Smooth muscle cell (in vitro differentiated cells): ENCODE data around the gene HS3ST5. TPM values are rescaled to one million over a fixed set of nuclear protein-coding genes. Genes with fewer than 3 reads are reported as not detected.

Source experiments
- DNase-seq: peaks from one replicate; lab custom pipeline; 2025; ENCODE audit not compliant: unreplicated experiment; lab: John Stamatoyannopoulos, UW
- H2AFZ ChIP-seq: fragments of 200-600 bp; sonication (generic); 2 replicates; pipeline ENCODE4 v1.6.0; 2016; ENCODE audit warnings: antibody characterized with exemption, low read depth, mild to moderate bottlenecking
- H3F3A ChIP-seq: fragments of 200-600 bp; sonication (generic); 2 replicates; pipeline ENCODE4 v1.6.0; 2017; ENCODE audit warnings: antibody characterized with exemption, low read depth
- H3K27ac ChIP-seq: fragments of 200-600 bp; sonication (generic); 2 replicates; pipeline ENCODE4 v1.5.1; 2016; ENCODE audit warnings: low read depth, mild to moderate bottlenecking
- H3K27me3 ChIP-seq: fragments of 200-600 bp; sonication (generic); 2 replicates; pipeline ENCODE4 v1.6.1; 2016; ENCODE audit warnings: low read depth, mild to moderate bottlenecking
- H3K36me3 ChIP-seq: fragments of 200-600 bp; sonication (generic); 2 replicates; pipeline ENCODE4 v1.5.1; 2016; ENCODE audit warnings: low read depth
- H3K4me1 ChIP-seq: fragments of 200-600 bp; sonication (generic); 2 replicates; pipeline ENCODE4 v1.5.1; 2016; ENCODE audit warnings: low read depth
- H3K4me2 ChIP-seq: fragments of 200-600 bp; sonication (generic); 2 replicates; pipeline ENCODE4 v1.6.0; 2016; ENCODE audit warnings: mild to moderate bottlenecking
- H3K4me3 ChIP-seq: fragments of 200-600 bp; sonication (generic); 2 replicates; pipeline ENCODE4 v1.5.1; 2016; ENCODE audit warnings: mild to moderate bottlenecking
- H3K79me2 ChIP-seq: fragments of 200-600 bp; sonication (generic); 2 replicates; pipeline ENCODE4 v1.6.0; 2016; ENCODE audit warnings: low read depth, mild to moderate bottlenecking
- H3K9ac ChIP-seq: fragments of 200-600 bp; sonication (generic); 2 replicates; pipeline ENCODE4 v1.6.0; 2016; ENCODE audit warnings: low read depth
- H3K9me3 ChIP-seq: fragments of 200-600 bp; sonication (generic); replicated peaks from 2 replicates; pipeline ENCODE4 v1.5.1; 2016; ENCODE audit warnings: low read depth
- H4K20me1 ChIP-seq: fragments of 200-600 bp; sonication (generic); 2 replicates; pipeline ENCODE4 v1.6.0; 2016; ENCODE audit warnings: low read depth
- WGBS: methylation state at CpG from one replicate; pipeline ENCODE4 v1.1.7; 2016; ENCODE audit warnings: low lambda C conversion rate; 5-methylcytosine and 5-hydroxymethylcytosine counted together
- polyA plus RNA-seq: library from polyadenylated mRNA; unstranded; fragments of >200 nt; fragmentation: Nextera tagmentation; extraction: Ambion mirVana; gene quantifications from 2 replicates; pipeline ENCODE4 v1.2.1, GENCODE V29; 2016
- total RNA-seq: library from RNA; depleted of rRNA; stranded (reverse); fragments of >200 nt; gene quantifications from 2 replicates; pipeline ENCODE4 v1.2.3, GENCODE V29; 2014
- TF ChIP-seq, protein P1 (sequence below): fragments of 200-600 bp; sonication (generic); IDR thresholded peaks from 2 replicates; pipeline ENCODE4 v1.5.1; 2017; ENCODE audit warnings: borderline replicate concordance, mild to moderate bottlenecking, antibody characterized with exemption; ENCODE audit not compliant: insufficient read depth, poor library complexity, severe bottlenecking

HS3ST5 gene
- total and polyA plus RNA-seq, 2 experiments from 2014 or later, result 0.18 to 0.25 TPM

DNA sequence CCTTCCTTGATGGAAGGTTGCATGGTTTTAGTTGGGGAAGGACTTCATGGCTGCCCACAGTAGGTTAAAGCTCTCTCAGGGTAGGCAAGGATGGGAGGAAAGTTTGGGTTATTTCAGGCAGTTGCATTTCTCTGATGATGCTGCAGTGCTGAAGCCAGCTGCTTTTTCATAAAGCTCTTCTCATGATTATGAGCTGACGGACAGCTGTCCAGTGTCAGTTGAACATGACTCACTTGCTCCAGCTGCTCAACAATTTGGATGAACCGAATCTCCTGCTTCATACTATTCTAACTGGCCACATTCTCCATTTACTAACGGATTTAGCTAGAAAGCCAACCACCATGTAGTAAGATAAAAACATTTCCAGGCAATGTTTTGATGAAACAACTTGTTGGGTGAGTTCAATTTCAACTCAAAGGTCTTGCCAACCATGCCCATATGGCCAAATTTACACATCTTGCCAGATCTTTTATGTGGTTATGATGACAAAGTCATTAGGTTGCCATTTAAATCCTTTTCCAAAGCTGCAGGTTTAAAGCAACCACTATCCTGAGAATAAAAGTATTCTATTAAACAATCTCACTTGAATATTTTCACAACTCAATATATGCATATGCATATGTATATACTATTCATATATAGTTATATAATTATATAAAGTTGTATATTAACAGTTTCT is 125.9 kb downstream of the HS3ST5 start:
- H3K4me3 ChIP-seq, result no peak overlapping the region
- TF ChIP-seq, protein P1, sequence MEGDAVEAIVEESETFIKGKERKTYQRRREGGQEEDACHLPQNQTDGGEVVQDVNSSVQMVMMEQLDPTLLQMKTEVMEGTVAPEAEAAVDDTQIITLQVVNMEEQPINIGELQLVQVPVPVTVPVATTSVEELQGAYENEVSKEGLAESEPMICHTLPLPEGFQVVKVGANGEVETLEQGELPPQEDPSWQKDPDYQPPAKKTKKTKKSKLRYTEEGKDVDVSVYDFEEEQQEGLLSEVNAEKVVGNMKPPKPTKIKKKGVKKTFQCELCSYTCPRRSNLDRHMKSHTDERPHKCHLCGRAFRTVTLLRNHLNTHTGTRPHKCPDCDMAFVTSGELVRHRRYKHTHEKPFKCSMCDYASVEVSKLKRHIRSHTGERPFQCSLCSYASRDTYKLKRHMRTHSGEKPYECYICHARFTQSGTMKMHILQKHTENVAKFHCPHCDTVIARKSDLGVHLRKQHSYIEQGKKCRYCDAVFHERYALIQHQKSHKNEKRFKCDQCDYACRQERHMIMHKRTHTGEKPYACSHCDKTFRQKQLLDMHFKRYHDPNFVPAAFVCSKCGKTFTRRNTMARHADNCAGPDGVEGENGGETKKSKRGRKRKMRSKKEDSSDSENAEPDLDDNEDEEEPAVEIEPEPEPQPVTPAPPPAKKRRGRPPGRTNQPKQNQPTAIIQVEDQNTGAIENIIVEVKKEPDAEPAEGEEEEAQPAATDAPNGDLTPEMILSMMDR, result no peak
- WGBS, result 87% methylated on average over 3 of the region's 3 CpGs
- no peaks in the 10 kb centered on the region for H3K9me3 ChIP-seq
- no peak overlapping the region for H3K4me2 ChIP-seq
- H3K9ac ChIP-seq, result no peak overlapping the region
- no peaks in the 10 kb centered on the region for H3F3A ChIP-seq
- DNase-seq, result no peak
- no peaks in the 10 kb centered on the region for H4K20me1 ChIP-seq
- H3K79me2 ChIP-seq, result no peaks in the 10 kb centered on the region
- H3K27me3 ChIP-seq, result no peaks in the 10 kb centered on the region
- H2AFZ ChIP-seq, result no peak overlapping the region
- H3K36me3 ChIP-seq, result no peaks in the 10 kb centered on the region
- no peaks in the 10 kb centered on the region for H3K4me1 ChIP-seq
- no peak overlapping the region for H3K27ac ChIP-seq

GRCh38 chr6:114210467-114210866 is 132.4 kb downstream of the HS3ST5 start:
- Histone ChIP-seq H3K9me3 (no peaks in the 10 kb centered on the region), H3K4me1 (no peaks in the 10 kb centered on the region), H3K4me3 (no peak overlapping the region), H3K4me2 (no peak overlapping the region), H4K20me1 (no peaks in the 10 kb centered on the region), H3K36me3 (no peaks in the 10 kb centered on the region), H3F3A (no peaks in the 10 kb centered on the region), H2AFZ (no peak overlapping the region), H3K9ac (no peak overlapping the region), H3K27ac (no peak overlapping the region), H3K27me3 (no peaks in the 10 kb centered on the region), H3K79me2 (no peaks in the 10 kb centered on the region)
- WGBS, result 79% methylated on average over 4 of the region's 4 CpGs
- TF ChIP-seq, protein P1, result no peak
- DNase-seq, result no peak

DNA sequence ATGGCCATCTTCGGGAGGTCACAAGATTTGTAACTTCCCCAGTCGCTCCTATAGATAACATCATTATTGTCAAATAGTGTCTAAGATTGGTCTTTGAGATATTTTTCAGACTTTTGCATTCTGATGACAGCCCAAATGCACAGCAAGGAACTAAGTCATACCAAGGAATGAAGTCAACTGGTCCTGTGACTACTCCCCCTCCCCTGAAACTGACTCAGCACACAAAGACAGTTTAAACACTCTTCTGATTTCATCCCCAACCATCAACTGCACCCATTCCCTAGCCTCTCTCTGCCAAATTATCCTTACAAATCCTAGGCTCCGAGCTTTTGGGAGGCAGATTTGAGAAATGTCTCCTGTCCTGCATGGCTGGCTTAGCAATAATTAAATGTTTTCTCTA is 139.4 kb downstream of the HS3ST5 start:
- no peaks in the 10 kb centered on the region for H3K27me3 ChIP-seq
- TF ChIP-seq, protein P1, result no peak
- no peaks in the 10 kb centered on the region for H3K36me3 ChIP-seq
- H2AFZ ChIP-seq, result no peak overlapping the region
- no peak for DNase-seq
- H3K9ac ChIP-seq, result no peak overlapping the region
- no peaks in the 10 kb centered on the region for H4K20me1 ChIP-seq
- H3K79me2 ChIP-seq, result no peaks in the 10 kb centered on the region
- H3K27ac ChIP-seq, result no peak overlapping the region
- no peak overlapping the region for H3K4me2 ChIP-seq
- 92% methylated on average over 3 of the region's 3 CpGs for WGBS
- H3K4me3 ChIP-seq, result no peak overlapping the region
- no peaks in the 10 kb centered on the region for H3F3A ChIP-seq
- H3K9me3 ChIP-seq, result no peaks in the 10 kb centered on the region
- no peaks in the 10 kb centered on the region for H3K4me1 ChIP-seq

GRCh38 chr6:114202389-114202788 is 140.4 kb downstream of the HS3ST5 start:
- Histone ChIP-seq H3K4me1 (no peaks in the 10 kb centered on the region), H3K4me3 (no peak overlapping the region), H3K9me3 (no peaks in the 10 kb centered on the region), H2AFZ (no peak overlapping the region), H3K27me3 (no peaks in the 10 kb centered on the region), H4K20me1 (no peaks in the 10 kb centered on the region), H3K27ac (no peak overlapping the region), H3K79me2 (no peaks in the 10 kb centered on the region), H3F3A (no peaks in the 10 kb centered on the region), H3K4me2 (no peak overlapping the region), H3K36me3 (no peaks in the 10 kb centered on the region), H3K9ac (no peak overlapping the region)
- TF ChIP-seq, protein P1, result no peak
- DNase-seq, result no peak
